ENCODE data around the gene GLT6D1. TPM values are rescaled to one million over a fixed set of nuclear protein-coding genes. Genes with fewer than 3 reads are reported as not detected.

The GLT6D1 gene
- total and polyA plus RNA-seq, 2 of the 8 experiments (the other 6 are each of a cell fraction or from before 2014, with no cell fraction given), result 1.3 to 2.1 TPM

DNA sequence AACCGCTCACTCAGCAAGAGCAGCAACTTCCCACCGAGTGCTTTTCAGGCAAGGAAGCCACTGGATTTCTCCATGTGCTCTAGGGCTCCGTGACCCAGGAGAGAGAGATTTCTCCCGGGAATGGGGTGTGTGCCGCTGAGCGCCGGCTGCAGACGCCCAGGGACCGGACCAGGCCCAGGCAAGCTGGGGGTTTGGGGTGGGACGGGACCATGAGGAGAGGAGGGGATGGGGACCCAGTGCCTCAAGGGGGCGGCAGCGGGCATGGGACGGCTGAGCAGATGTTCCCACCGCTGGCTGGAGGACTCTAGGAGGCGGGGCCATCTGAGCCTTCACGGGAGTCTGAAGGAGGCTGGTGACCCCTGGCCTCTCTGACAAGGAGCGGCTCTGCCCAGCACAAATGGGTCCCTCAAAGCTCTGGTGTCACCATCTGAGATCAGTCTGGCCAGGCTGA is 32.3 kb upstream of the GLT6D1 start:
- Histone ChIP-seq H3K9me3 (ENCODE audit: insufficient read depth in 2 of 2, low read depth in 1 of 2, low read length in 1 of 2) (peaks cover 4 to 19% of the 10 kb centered on the region in 2 experiments; a peak in 3 of 4 replicates), H3K36me3 (ENCODE audit: control insufficient read depth in 2 of 4, insufficient read depth in 4 of 4, low read length in 3 of 4) (no peaks in the 10 kb centered on the region), H3K4ac (replicated peaks; ENCODE audit: insufficient read length, low read depth, low read length) (no peak overlapping the region), H3K14ac (ENCODE audit: insufficient read length) (no peak overlapping the region), H4K91ac (replicated peaks; ENCODE audit: insufficient read length, low read length) (no peak overlapping the region), H2AK5ac (ENCODE audit: low read depth, low read length) (no peak overlapping the region), H3K4me1 (replicated peaks in 1 of 4; ENCODE audit: control insufficient read depth in 3 of 4, insufficient read depth in 4 of 4, low read length in 3 of 4) (no peaks in the 10 kb centered on the region; a peak in 1 of 7 replicates), H2BK15ac (ENCODE audit: low read length) (0 out of 2 replicates have a peak overlapping the region, but pooled peaks have one; percentile 3), H3K4me2 (ENCODE audit: insufficient read depth in 1 of 2, low read depth in 2 of 2, low read length in 2 of 2) (no peak overlapping the region), H3K18ac (ENCODE audit: extremely low read depth, low read length) (no peak overlapping the region), H2BK120ac (replicated peaks; ENCODE audit: low read depth, low read length) (no peak overlapping the region), H3K27ac (ENCODE audit: low read depth, low read length) (no peak overlapping the region), H3K4me3 (ENCODE audit: extremely low read depth in 1 of 4, insufficient read depth in 2 of 4, low read depth in 3 of 4, low read length in 4 of 4) (no peak overlapping the region), H3K9ac (replicated peaks in 1 of 4; ENCODE audit: extremely low read depth in 1 of 4, low read depth in 3 of 4, low read length in 3 of 4) (no peak overlapping the region), H2BK20ac (ENCODE audit: low read length) (no peak overlapping the region), H4K8ac (ENCODE audit: extremely low read depth, insufficient read depth, low read length) (peak overlapping the region; percentile 83), H3K56ac (replicated peaks; ENCODE audit: insufficient read length, low read depth, low read length) (no peak overlapping the region), H3K27me3 (replicated peaks in 1 of 4; ENCODE audit: control insufficient read depth in 3 of 4, extremely low read depth in 1 of 4, insufficient read depth in 3 of 4, low read length in 3 of 4) (no peaks in the 10 kb centered on the region), H3K79me1 (ENCODE audit: low read depth, low read length) (no peaks in the 10 kb centered on the region), H4K20me1 (replicated peaks in 1 of 2; ENCODE audit: control insufficient read depth in 1 of 2, insufficient read depth in 2 of 2, low read length in 2 of 2) (no peaks in the 10 kb centered on the region), H3K79me2 (ENCODE audit: control insufficient read depth in 1 of 2, insufficient read depth in 2 of 2, low read length in 2 of 2) (no peaks in the 10 kb centered on the region), H3K23me2 (ENCODE audit: low read depth, low read length) (no peaks in the 10 kb centered on the region), H2BK5ac (ENCODE audit: low read depth, low read length) (no peak overlapping the region), H2BK12ac (ENCODE audit: low read depth, low read length) (0 out of 2 replicates have a peak overlapping the region, but pooled peaks have one; percentile 18), H3K23ac (ENCODE audit: insufficient read length) (no peak overlapping the region), H2AFZ (ENCODE audit: low read length) (peak overlapping the region; percentile 87; the same call in 1 of the 2 replicates), H4K5ac (ENCODE audit: insufficient read length, low read depth, low read length) (no peak overlapping the region)
- 60% methylated on average over 16 of the region's 17 CpGs; no CpG with 5 or more reads in 1 of the 2 experiments for WGBS, 2 experiments (ENCODE audit: extremely low coverage in 1 of 2, insufficient coverage in 1 of 2, insufficient read length in 1 of 2, insufficient replicate concordance in 2 of 2, low coverage in 1 of 2, low lambda C conversion rate in 2 of 2, missing lambda C conversion rate in 1 of 2)
- ChIA-PET CTCF (ENCODE audit: partially characterized antibody) (interaction anchor here (0.6 to 3.6 kb wide), 17 partner anchors 9 to 1799 kb away, joined by 3 to 32 read pairs (median 3); partner anchors contain the start of genes LCN9 and SOHLH1), POLR2A (ENCODE audit: partially characterized antibody) (interaction anchor here (1.2 to 1.7 kb wide), 4 partner anchors 9 to 23 kb away, joined by 3 to 7 read pairs (median 4); no protein-coding TSS in a partner anchor)
- DNase-seq (ENCODE audit: low read depth in 1 of 2, low spot score in 2 of 2), result peak; percentile 21 to 86
- FAIRE-seq, result no peak
- TF ChIP-seq TCF12 (IDR thresholded peaks at IDR 0.05; ENCODE audit: low read depth, low read length) (0 out of 2 replicates have a peak, but pooled peaks have one; percentile 40), RAD21 (IDR thresholded peaks at IDR 0.05 in 1 of 2, conservative IDR thresholded peaks at IDR 0.05 in 1 of 2; ENCODE audit: low read depth in 2 of 2, low read length in 2 of 2) (peak; percentile 38 to 57), NRF1 (IDR thresholded peaks at IDR 0.05; ENCODE audit: low read depth, low read length) (no peak), PHF8 (conservative IDR thresholded peaks at IDR 0.05; ENCODE audit: low read depth, low read length) (no peak), KDM4A (IDR thresholded peaks at IDR 0.05; ENCODE audit: low read depth, low read length, severe bottlenecking) (peak; percentile 32)
- TF ChIP-seq, protein P1, sequence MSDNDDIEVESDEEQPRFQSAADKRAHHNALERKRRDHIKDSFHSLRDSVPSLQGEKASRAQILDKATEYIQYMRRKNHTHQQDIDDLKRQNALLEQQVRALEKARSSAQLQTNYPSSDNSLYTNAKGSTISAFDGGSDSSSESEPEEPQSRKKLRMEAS (IDR thresholded peaks at IDR 0.05), result peak; percentile 62
- TF ChIP-seq, protein P2, sequence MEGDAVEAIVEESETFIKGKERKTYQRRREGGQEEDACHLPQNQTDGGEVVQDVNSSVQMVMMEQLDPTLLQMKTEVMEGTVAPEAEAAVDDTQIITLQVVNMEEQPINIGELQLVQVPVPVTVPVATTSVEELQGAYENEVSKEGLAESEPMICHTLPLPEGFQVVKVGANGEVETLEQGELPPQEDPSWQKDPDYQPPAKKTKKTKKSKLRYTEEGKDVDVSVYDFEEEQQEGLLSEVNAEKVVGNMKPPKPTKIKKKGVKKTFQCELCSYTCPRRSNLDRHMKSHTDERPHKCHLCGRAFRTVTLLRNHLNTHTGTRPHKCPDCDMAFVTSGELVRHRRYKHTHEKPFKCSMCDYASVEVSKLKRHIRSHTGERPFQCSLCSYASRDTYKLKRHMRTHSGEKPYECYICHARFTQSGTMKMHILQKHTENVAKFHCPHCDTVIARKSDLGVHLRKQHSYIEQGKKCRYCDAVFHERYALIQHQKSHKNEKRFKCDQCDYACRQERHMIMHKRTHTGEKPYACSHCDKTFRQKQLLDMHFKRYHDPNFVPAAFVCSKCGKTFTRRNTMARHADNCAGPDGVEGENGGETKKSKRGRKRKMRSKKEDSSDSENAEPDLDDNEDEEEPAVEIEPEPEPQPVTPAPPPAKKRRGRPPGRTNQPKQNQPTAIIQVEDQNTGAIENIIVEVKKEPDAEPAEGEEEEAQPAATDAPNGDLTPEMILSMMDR (IDR thresholded peaks at IDR 0.05; ENCODE audit: control extremely low read depth in 1 of 3, insufficient read depth in 1 of 3, low read depth in 1 of 3, low read length in 3 of 3), result peak in 2 of 3 experiments; percentile 66 to 71; a peak in 3 of 4 replicates
- TF ChIP-seq, protein P3, sequence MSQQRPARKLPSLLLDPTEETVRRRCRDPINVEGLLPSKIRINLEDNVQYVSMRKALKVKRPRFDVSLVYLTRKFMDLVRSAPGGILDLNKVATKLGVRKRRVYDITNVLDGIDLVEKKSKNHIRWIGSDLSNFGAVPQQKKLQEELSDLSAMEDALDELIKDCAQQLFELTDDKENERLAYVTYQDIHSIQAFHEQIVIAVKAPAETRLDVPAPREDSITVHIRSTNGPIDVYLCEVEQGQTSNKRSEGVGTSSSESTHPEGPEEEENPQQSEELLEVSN (IDR thresholded peaks at IDR 0.05), result peak; percentile 60; the same call in 1 of the 2 replicates

All from H1 (cell line).